ENCODE results near the gene SFXN4. TPM values are rescaled to one million over a fixed set of nuclear protein-coding genes. Genes with fewer than 3 reads are reported as not detected.

The SFXN4 gene
- total and polyA plus RNA-seq, 9 of the 15 experiments (the other 6 are each of a cell fraction or from before 2014, with no cell fraction given), result 40.1 to 97.8 (median 54.5) TPM

DNA sequence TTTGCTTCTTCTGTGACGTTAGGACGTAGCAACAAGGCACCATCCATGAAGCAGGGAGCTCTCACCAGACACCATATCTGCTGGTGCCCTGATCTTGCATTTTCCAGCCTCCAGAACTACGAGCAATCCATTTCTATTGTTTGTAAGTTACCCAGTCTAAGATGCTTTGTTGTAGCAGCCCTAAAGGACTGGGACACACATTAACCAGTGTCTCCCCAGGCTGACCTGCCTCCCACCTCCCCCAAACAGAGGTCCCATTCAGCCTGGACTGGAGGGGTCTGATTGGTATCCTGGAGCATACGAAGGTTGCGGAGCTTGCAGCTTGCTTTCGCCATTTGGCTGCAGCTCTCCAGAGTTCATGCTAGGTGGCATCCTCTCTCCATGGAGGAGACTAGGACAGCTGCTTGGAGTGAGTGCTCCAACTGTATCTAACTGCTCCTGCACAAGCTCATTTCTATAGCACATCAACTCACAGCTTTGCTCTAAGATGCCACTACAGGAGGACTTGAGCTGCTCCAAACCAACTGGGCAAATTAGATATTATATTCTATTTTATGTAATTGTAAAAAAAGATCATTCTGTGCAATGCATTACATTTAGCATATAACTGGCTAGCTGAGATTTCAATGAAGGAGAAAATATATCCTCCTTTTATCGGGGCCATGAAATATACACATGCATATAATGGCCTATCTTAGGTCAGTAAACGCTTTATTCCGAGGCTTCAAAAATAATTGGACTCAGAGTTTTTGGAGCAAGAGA lies 33.9 kb upstream of the SFXN4 start (continued):
- TF ChIP-seq, protein P1, sequence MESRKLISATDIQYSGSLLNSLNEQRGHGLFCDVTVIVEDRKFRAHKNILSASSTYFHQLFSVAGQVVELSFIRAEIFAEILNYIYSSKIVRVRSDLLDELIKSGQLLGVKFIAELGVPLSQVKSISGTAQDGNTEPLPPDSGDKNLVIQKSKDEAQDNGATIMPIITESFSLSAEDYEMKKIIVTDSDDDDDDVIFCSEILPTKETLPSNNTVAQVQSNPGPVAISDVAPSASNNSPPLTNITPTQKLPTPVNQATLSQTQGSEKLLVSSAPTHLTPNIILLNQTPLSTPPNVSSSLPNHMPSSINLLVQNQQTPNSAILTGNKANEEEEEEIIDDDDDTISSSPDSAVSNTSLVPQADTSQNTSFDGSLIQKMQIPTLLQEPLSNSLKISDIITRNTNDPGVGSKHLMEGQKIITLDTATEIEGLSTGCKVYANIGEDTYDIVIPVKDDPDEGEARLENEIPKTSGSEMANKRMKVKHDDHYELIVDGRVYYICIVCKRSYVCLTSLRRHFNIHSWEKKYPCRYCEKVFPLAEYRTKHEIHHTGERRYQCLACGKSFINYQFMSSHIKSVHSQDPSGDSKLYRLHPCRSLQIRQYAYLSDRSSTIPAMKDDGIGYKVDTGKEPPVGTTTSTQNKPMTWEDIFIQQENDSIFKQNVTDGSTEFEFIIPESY (CRISPR knock-in tag; IDR thresholded peaks at IDR 0.05), result no peak
- TF ChIP-seq STAG1 (CRISPR knock-in tag; IDR thresholded peaks at IDR 0.05; ENCODE audit: borderline replicate concordance) (peak; percentile 82; the same call in 1 of the 2 replicates), CC2D1A (IDR thresholded peaks at IDR 0.05) (0 out of 2 replicates have a peak, but pooled peaks have one; percentile 23), KAT2B (IDR thresholded peaks at IDR 0.05; ENCODE audit: low read depth, low read length) (no peak), SMC3 (conservative IDR thresholded peaks at IDR 0.05; ENCODE audit: insufficient read depth, low read depth, low read length) (peak; percentile 64)
- TF ChIP-seq, protein P2, sequence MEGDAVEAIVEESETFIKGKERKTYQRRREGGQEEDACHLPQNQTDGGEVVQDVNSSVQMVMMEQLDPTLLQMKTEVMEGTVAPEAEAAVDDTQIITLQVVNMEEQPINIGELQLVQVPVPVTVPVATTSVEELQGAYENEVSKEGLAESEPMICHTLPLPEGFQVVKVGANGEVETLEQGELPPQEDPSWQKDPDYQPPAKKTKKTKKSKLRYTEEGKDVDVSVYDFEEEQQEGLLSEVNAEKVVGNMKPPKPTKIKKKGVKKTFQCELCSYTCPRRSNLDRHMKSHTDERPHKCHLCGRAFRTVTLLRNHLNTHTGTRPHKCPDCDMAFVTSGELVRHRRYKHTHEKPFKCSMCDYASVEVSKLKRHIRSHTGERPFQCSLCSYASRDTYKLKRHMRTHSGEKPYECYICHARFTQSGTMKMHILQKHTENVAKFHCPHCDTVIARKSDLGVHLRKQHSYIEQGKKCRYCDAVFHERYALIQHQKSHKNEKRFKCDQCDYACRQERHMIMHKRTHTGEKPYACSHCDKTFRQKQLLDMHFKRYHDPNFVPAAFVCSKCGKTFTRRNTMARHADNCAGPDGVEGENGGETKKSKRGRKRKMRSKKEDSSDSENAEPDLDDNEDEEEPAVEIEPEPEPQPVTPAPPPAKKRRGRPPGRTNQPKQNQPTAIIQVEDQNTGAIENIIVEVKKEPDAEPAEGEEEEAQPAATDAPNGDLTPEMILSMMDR (IDR thresholded peaks at IDR 0.05 in 2 of 3, conservative IDR thresholded peaks at IDR 0.05 in 1 of 3; ENCODE audit: insufficient read depth in 2 of 3, low read depth in 1 of 3, low read length in 3 of 3), result peak; percentile 76 to 82 (median 78)
- TF ChIP-seq, protein P3, sequence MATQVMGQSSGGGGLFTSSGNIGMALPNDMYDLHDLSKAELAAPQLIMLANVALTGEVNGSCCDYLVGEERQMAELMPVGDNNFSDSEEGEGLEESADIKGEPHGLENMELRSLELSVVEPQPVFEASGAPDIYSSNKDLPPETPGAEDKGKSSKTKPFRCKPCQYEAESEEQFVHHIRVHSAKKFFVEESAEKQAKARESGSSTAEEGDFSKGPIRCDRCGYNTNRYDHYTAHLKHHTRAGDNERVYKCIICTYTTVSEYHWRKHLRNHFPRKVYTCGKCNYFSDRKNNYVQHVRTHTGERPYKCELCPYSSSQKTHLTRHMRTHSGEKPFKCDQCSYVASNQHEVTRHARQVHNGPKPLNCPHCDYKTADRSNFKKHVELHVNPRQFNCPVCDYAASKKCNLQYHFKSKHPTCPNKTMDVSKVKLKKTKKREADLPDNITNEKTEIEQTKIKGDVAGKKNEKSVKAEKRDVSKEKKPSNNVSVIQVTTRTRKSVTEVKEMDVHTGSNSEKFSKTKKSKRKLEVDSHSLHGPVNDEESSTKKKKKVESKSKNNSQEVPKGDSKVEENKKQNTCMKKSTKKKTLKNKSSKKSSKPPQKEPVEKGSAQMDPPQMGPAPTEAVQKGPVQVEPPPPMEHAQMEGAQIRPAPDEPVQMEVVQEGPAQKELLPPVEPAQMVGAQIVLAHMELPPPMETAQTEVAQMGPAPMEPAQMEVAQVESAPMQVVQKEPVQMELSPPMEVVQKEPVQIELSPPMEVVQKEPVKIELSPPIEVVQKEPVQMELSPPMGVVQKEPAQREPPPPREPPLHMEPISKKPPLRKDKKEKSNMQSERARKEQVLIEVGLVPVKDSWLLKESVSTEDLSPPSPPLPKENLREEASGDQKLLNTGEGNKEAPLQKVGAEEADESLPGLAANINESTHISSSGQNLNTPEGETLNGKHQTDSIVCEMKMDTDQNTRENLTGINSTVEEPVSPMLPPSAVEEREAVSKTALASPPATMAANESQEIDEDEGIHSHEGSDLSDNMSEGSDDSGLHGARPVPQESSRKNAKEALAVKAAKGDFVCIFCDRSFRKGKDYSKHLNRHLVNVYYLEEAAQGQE (IDR thresholded peaks at IDR 0.05; ENCODE audit: borderline replicate concordance), result peak; percentile 58
- TF ChIP-seq, protein P3 (CRISPR knock-in tag; IDR thresholded peaks at IDR 0.05; ENCODE audit: low read depth), result no peak
